GM12875 (cell line): ENCODE results near the gene CHMP4B.

Experiments
- H3K4me3 ChIP-seq: one replicate; pipeline ENCODE4 v1.5.1; 2011; ENCODE audit warnings: low read depth, low read length, control low read depth
- CTCF ChIP-seq: IDR thresholded peaks from 2 replicates; pipeline ENCODE4 v1.5.1; 2011; ENCODE audit warnings: low read depth, mild to moderate bottlenecking, control low read depth, inconsistent platforms, low read length, moderate library complexity, borderline replicate concordance; ENCODE audit not compliant: insufficient read depth

The CHMP4B gene

GRCh38 chr20:33827109-33827508 lies 16.0 kb downstream of the CHMP4B start:
- TF ChIP-seq CTCF: no peak
- no peak overlapping the region for H3K4me3 ChIP-seq

- no peak overlapping the region for H3K4me3 ChIP-seq
- TF ChIP-seq CTCF: no peak
Observed at GRCh38 chr20:33827634-33828325, 16.6 kb downstream of the CHMP4B start.

- no peak overlapping the region for H3K4me3 ChIP-seq
- no peak for TF ChIP-seq CTCF
Observed at GRCh38 chr20:33828326-33828844, 17.2 kb downstream of the CHMP4B start.

- H3K4me3 ChIP-seq: no peak overlapping the region
- no peak for TF ChIP-seq CTCF
Observed at GRCh38 chr20:33828967-33829560, 17.9 kb downstream of the CHMP4B start.

GRCh38 chr20:33829636-33830035 lies 18.5 kb downstream of the CHMP4B start:
- no peak overlapping the region for H3K4me3 ChIP-seq
- no peak for TF ChIP-seq CTCF

- no peak overlapping the region for H3K4me3 ChIP-seq
- no peak for TF ChIP-seq CTCF
Observed at GRCh38 chr20:33830371-33830770, 19.2 kb downstream of the CHMP4B start.
